ENCODE data around the gene PITX2.

GRCh38 chr4:110641218-110641617, 18.3 kb upstream of the PITX2 start:
- TF ChIP-seq REST (tag by site-specific recombination; IDR thresholded peaks at IDR 0.05) (no peak), ZNF292 (tag by site-specific recombination; IDR thresholded peaks at IDR 0.05; ENCODE audit: borderline replicate concordance, low read depth) (no peak), CTCF (tag by site-specific recombination; IDR thresholded peaks at IDR 0.05) (no peak), ZNF596 (tag by site-specific recombination; IDR thresholded peaks at IDR 0.05) (no peak), ZNF133 (tag by site-specific recombination; IDR thresholded peaks at IDR 0.05) (no peak), ZNF776 (tag by site-specific recombination; IDR thresholded peaks at IDR 0.05; ENCODE audit: borderline replicate concordance) (no peak), ZEB2 (tag by site-specific recombination; IDR thresholded peaks at IDR 0.05) (no peak), PBX3 (CRISPR knock-in tag; IDR thresholded peaks at IDR 0.05) (no peak), ZNF354C (tag by site-specific recombination; IDR thresholded peaks at IDR 0.05; ENCODE audit: borderline replicate concordance, low read depth) (no peak)
